A673 (cell line): ENCODE data around the gene MAST3.

Experiments used
- CTCF ChIP-seq: fragments of 300-800, 200-600 bp; sonication (generic); conservative IDR thresholded peaks from 2 replicates; pipeline ENCODE4 v1.5.1; 2017; ENCODE audit warnings: low read depth, mild to moderate bottlenecking, antibody characterized with exemption, low read length, moderate library complexity, mixed read lengths
- EZH2 ChIP-seq: fragments of 200-600 bp; sonication (generic); IDR thresholded peaks from 2 replicates; pipeline ENCODE4 v1.6.1; 2017; ENCODE audit warnings: borderline replicate concordance, low read depth, mild to moderate bottlenecking, mixed read lengths, antibody characterized with exemption, low read length; ENCODE audit not compliant: poor library complexity, severe bottlenecking

DNA sequence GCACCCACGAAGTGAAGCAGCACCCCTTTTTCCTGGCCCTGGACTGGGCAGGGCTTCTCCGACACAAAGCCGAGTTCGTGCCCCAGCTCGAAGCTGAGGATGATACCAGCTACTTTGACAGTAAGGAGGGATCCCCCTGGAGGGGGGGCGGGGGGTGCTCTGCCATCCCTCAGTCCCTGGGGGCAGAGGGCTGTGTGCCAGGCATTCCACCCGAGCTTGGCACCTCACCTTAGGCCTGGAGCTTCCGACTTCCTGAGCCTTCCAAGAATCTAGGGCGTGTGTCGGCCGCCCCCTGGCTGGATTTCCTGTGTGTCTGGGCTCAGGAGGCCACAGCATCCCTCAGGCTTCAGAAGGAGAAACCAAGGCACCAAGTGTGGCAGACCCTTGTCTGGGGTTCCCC, 39.7 kb downstream of the MAST3 start:
- TF ChIP-seq CTCF, result no peak
- no peak for TF ChIP-seq EZH2
